Measurements from ENCODE around the gene ACE2. TPM values are rescaled to one million over a fixed set of nuclear protein-coding genes. Genes with fewer than 3 reads are reported as not detected.

ACE2 gene
- total RNA-seq, 1 donor from 2014 or later, result 2.6 TPM

DNA sequence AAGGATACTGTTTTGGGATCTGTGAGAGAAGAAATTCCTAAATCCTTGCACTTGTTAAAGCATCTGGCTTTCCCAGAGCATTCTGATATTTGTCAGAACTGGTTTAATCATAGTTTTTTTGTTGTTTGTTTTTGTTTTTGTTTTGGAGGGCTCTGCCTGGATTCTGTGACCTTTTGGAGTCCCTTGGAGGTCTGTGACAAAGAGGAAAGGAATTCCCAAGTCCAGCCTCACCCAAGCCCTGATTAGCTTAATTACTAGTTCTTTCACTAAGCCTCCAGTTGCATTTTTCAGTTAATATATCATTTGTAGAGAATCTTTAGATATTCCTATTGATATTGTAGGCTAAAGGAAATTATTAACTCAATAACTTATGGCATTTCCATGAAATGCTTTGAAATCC, 711 bp downstream of the ACE2 start:
- Histone ChIP-seq H3K9me3 (no peaks in the 10 kb centered on the region), H3K4me1 (no peaks in the 10 kb centered on the region), H3K36me3 (no peaks in the 10 kb centered on the region), H3K27me3 (ENCODE audit: low read depth) (no peaks in the 10 kb centered on the region), H3K4me3 (no peak overlapping the region), H3K27ac (no peak overlapping the region)
- no peak for ATAC-seq
- TF ChIP-seq, protein P1, sequence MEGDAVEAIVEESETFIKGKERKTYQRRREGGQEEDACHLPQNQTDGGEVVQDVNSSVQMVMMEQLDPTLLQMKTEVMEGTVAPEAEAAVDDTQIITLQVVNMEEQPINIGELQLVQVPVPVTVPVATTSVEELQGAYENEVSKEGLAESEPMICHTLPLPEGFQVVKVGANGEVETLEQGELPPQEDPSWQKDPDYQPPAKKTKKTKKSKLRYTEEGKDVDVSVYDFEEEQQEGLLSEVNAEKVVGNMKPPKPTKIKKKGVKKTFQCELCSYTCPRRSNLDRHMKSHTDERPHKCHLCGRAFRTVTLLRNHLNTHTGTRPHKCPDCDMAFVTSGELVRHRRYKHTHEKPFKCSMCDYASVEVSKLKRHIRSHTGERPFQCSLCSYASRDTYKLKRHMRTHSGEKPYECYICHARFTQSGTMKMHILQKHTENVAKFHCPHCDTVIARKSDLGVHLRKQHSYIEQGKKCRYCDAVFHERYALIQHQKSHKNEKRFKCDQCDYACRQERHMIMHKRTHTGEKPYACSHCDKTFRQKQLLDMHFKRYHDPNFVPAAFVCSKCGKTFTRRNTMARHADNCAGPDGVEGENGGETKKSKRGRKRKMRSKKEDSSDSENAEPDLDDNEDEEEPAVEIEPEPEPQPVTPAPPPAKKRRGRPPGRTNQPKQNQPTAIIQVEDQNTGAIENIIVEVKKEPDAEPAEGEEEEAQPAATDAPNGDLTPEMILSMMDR (IDR thresholded peaks at IDR 0.05), result no peak
- intact Hi-C loops (cut with DNase I), result no loop called here
- no peak for DNase-seq

DNA sequence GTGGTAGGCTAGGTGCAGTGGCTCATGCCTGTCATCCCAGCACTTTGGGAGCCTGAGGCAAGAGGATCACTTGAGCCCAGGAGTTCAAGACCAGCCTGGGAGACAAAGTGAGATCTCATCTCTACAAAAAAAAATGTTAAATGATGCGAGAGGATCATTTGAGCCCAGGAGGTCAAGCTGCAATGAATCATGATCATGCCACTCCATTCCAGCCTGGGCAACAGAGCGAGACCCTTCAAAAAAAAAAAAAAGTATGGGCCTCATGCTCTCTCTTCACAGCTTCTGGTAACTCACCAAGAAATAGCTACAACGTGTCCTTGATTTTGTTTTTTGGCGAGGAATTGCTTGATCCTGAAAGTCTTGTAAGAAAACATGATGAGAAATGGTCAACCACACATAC, 1.3 kb downstream of the ACE2 start:
- Histone ChIP-seq H3K4me3 (no peak overlapping the region), H3K27me3 (ENCODE audit: low read depth) (no peaks in the 10 kb centered on the region), H3K36me3 (no peaks in the 10 kb centered on the region), H3K27ac (no peak overlapping the region), H3K9me3 (no peaks in the 10 kb centered on the region), H3K4me1 (no peaks in the 10 kb centered on the region)
- no peak for DNase-seq
- TF ChIP-seq, protein P1 (IDR thresholded peaks at IDR 0.05), result no peak
- no peak for ATAC-seq
- intact Hi-C loops (cut with DNase I), result no loop called here

DNA sequence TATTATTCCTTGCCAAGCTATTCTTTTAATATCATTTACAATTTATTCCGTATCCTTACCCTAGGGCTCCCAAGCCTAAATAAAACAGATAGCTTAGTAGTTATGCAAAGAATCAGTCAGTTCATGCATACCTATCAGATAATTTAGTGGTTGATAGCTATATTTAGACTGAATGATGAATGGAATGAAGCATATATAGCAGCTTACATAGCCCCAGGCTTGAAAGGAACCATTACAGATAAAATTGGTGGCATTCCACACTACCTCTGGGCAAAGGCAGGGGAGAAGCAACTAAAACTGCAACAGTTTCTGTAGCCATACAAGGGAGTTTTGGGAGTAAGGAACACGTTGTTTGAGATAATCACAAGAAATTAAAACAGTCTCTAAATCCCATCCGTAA, 2.7 kb downstream of the ACE2 start:
- no peak overlapping the region for H3K4me3 ChIP-seq
- ATAC-seq (no peak), DNase-seq (no peak)
- H3K27ac ChIP-seq, result no peak overlapping the region
- intact Hi-C loops (cut with DNase I), result no loop called here
- TF ChIP-seq, protein P1 (IDR thresholded peaks at IDR 0.05), result no peak
- no peaks in the 10 kb centered on the region for H3K9me3 ChIP-seq
- H3K27me3 ChIP-seq (ENCODE audit: low read depth), result no peaks in the 10 kb centered on the region
- no peaks in the 10 kb centered on the region for H3K4me1 ChIP-seq
- no peaks in the 10 kb centered on the region for H3K36me3 ChIP-seq

DNA sequence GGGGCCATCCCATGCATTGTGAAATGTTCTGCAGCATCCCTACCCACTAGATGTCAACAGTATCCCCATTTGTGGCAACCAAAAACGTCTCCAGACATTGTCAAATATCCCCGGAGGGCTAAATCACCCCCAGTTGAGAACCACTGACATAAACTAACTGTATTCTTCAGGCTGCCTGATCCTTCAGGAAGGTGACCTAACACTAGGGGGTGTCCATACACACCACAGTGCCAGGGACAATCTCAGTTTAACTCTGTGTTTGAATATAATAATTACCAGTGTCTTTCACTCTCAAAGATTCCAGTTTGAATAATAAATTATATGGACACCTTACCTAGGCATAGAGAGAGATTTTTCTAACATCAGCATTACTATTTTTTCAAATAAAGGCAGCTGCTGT, 6.4 kb downstream of the ACE2 start:
- Histone ChIP-seq H3K27me3 (ENCODE audit: low read depth) (no peaks in the 10 kb centered on the region), H3K36me3 (no peaks in the 10 kb centered on the region), H3K9me3 (no peaks in the 10 kb centered on the region), H3K27ac (no peak overlapping the region), H3K4me1 (no peaks in the 10 kb centered on the region), H3K4me3 (no peak overlapping the region)
- TF ChIP-seq, protein P1 (IDR thresholded peaks at IDR 0.05), result no peak
- no peak for ATAC-seq
- no peak for DNase-seq
- intact Hi-C loops (cut with DNase I), result no loop called here

DNA sequence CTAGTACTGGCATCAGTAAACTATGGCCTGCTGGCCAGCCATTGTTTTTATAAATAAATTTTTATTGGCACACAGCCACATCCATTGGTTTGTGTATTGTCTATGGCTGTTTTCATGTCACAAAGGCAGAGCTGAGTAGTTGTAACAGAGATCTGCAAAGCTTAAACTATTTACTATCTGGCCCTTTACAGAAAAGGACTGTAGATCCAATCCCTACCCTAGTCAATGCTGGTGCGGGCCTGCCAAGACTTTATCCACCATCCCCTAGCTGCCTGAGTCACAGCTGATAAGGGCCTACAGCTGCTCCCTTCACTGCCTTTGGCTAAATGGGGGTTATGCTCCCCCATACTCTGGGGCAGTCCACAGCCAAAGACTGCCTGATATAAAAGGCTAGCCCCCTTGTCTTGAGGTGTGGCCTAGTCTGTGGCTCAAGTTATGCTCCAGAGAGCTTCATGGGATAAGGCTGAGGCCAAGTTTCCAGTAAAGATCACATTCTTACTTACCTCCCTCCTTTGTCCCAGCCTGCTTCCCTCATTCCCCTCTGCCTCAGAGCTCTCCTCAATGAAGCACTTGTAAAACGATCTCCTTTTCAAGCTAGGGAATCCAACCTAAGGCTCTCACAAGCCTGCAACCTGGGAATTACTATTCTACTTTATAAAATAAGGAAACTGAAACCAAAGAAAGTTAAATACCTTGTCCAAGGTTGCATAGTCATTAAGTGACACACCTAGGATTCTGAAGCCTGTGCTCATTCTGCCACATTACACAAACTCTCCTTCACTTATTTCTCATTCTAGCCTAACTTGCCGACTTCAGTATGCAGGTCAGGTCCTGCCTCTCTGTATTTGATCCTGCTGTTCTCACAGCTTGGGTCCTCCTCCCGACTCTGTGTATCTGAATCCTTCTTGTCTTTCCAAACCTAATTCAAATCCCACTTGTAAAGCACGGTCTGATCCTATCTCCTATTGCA, 20.7 kb downstream of the ACE2 start:
- intact Hi-C loops (cut with DNase I), result no loop called here
- H3K27me3 ChIP-seq (ENCODE audit: low read depth), result no peaks in the 10 kb centered on the region
- no peaks in the 10 kb centered on the region for H3K9me3 ChIP-seq
- peak in 1 of 2 donors; percentile 62 for ATAC-seq
- H3K27ac ChIP-seq, result peak overlapping the region; percentile 24
- no peak overlapping the region for H3K4me3 ChIP-seq
- TF ChIP-seq, protein P1 (IDR thresholded peaks at IDR 0.05), result no peak
- peaks cover 6% of the 10 kb centered on the region for H3K4me1 ChIP-seq
- H3K36me3 ChIP-seq, result no peaks in the 10 kb centered on the region
- DNase-seq, result no peak

Measured in lower lobe of right lung (tissue), 2 donors.